ENCODE results near the gene STX8.

GRCh38 chr17:9406046-9406606, 169.5 kb downstream of the STX8 start:
- TF ChIP-seq, protein P1, sequence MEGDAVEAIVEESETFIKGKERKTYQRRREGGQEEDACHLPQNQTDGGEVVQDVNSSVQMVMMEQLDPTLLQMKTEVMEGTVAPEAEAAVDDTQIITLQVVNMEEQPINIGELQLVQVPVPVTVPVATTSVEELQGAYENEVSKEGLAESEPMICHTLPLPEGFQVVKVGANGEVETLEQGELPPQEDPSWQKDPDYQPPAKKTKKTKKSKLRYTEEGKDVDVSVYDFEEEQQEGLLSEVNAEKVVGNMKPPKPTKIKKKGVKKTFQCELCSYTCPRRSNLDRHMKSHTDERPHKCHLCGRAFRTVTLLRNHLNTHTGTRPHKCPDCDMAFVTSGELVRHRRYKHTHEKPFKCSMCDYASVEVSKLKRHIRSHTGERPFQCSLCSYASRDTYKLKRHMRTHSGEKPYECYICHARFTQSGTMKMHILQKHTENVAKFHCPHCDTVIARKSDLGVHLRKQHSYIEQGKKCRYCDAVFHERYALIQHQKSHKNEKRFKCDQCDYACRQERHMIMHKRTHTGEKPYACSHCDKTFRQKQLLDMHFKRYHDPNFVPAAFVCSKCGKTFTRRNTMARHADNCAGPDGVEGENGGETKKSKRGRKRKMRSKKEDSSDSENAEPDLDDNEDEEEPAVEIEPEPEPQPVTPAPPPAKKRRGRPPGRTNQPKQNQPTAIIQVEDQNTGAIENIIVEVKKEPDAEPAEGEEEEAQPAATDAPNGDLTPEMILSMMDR (IDR thresholded peaks at IDR 0.05): no peak
- no peak for TF ChIP-seq ZFX (IDR thresholded peaks at IDR 0.05; ENCODE audit: borderline replicate concordance)

All from 22Rv1 (cell line).